ENCODE results near the gene PCNX3.

- TF ChIP-seq, protein P1, sequence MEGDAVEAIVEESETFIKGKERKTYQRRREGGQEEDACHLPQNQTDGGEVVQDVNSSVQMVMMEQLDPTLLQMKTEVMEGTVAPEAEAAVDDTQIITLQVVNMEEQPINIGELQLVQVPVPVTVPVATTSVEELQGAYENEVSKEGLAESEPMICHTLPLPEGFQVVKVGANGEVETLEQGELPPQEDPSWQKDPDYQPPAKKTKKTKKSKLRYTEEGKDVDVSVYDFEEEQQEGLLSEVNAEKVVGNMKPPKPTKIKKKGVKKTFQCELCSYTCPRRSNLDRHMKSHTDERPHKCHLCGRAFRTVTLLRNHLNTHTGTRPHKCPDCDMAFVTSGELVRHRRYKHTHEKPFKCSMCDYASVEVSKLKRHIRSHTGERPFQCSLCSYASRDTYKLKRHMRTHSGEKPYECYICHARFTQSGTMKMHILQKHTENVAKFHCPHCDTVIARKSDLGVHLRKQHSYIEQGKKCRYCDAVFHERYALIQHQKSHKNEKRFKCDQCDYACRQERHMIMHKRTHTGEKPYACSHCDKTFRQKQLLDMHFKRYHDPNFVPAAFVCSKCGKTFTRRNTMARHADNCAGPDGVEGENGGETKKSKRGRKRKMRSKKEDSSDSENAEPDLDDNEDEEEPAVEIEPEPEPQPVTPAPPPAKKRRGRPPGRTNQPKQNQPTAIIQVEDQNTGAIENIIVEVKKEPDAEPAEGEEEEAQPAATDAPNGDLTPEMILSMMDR (IDR thresholded peaks at IDR 0.05 in 2 of 3, conservative IDR thresholded peaks at IDR 0.05 in 1 of 3; ENCODE audit: borderline replicate concordance in 1 of 3, insufficient read depth in 1 of 3, low read depth in 2 of 3, low read length in 2 of 3) = no peak
- TF ChIP-seq POLR2A (IDR thresholded peaks at IDR 0.05; ENCODE audit: borderline replicate concordance, extremely low read depth, insufficient read depth, insufficient read length) = no peak
- TF ChIP-seq, protein P2, sequence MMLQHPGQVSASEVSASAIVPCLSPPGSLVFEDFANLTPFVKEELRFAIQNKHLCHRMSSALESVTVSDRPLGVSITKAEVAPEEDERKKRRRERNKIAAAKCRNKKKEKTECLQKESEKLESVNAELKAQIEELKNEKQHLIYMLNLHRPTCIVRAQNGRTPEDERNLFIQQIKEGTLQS (IDR thresholded peaks at IDR 0.05) = no peak
- TF ChIP-seq, protein P3, sequence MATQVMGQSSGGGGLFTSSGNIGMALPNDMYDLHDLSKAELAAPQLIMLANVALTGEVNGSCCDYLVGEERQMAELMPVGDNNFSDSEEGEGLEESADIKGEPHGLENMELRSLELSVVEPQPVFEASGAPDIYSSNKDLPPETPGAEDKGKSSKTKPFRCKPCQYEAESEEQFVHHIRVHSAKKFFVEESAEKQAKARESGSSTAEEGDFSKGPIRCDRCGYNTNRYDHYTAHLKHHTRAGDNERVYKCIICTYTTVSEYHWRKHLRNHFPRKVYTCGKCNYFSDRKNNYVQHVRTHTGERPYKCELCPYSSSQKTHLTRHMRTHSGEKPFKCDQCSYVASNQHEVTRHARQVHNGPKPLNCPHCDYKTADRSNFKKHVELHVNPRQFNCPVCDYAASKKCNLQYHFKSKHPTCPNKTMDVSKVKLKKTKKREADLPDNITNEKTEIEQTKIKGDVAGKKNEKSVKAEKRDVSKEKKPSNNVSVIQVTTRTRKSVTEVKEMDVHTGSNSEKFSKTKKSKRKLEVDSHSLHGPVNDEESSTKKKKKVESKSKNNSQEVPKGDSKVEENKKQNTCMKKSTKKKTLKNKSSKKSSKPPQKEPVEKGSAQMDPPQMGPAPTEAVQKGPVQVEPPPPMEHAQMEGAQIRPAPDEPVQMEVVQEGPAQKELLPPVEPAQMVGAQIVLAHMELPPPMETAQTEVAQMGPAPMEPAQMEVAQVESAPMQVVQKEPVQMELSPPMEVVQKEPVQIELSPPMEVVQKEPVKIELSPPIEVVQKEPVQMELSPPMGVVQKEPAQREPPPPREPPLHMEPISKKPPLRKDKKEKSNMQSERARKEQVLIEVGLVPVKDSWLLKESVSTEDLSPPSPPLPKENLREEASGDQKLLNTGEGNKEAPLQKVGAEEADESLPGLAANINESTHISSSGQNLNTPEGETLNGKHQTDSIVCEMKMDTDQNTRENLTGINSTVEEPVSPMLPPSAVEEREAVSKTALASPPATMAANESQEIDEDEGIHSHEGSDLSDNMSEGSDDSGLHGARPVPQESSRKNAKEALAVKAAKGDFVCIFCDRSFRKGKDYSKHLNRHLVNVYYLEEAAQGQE (IDR thresholded peaks at IDR 0.05; ENCODE audit: low read depth) = no peak
- TF ChIP-seq TCF7L2 (IDR thresholded peaks at IDR 0.05; ENCODE audit: borderline replicate concordance, extremely low read depth, insufficient read depth, insufficient read length) = no peak
- TF ChIP-seq EZH2 (IDR thresholded peaks at IDR 0.05) = no peak
- TF ChIP-seq CEBPB (IDR thresholded peaks at IDR 0.05; ENCODE audit: low read depth) = no peak
- no peak for TF ChIP-seq JUND (IDR thresholded peaks at IDR 0.05)
Observed at GRCh38 chr11:65616575-65617001, 1.0 kb downstream of the PCNX3 start.

Measured in HCT116 (cell line).